HCT116 (cell line): Measurements from ENCODE around the gene TFB1M.

Experiments used
- CTCF ChIP-seq, 3 experiments: fragments of 200-600 bp in 1 of 3; sonication (generic) in 1 of 3; IDR thresholded peaks in 2 of 3; conservative IDR thresholded peaks in 1 of 3; 2 replicates each; pipeline ENCODE4 v1.5.1; 2012 to 2017; ENCODE audit warnings: low read depth in 2 of 3, low read length in 2 of 3, antibody characterized with exemption in 1 of 3, borderline replicate concordance in 1 of 3, control low read depth in 1 of 3, mild to moderate bottlenecking in 1 of 3, mixed read lengths in 1 of 3, mixed run types in 1 of 3, moderate library complexity in 1 of 3; ENCODE audit not compliant: insufficient read depth in 1 of 3
- EZH2 ChIP-seq: fragments of 200-600 bp; sonication (generic); IDR thresholded peaks from 2 replicates; pipeline ENCODE4 v1.6.1; 2017; ENCODE audit warnings: antibody characterized with exemption, mixed run types
- MAX ChIP-seq: IDR thresholded peaks from 2 replicates; pipeline ENCODE4 v1.6.1; 2012
- POLR2A ChIP-seq: IDR thresholded peaks from 2 replicates; pipeline ENCODE4 v1.7.0; 2011; ENCODE audit warnings: borderline replicate concordance; ENCODE audit not compliant: insufficient read depth, insufficient read length; ENCODE audit errors: extremely low read depth
- RAD21 ChIP-seq: IDR thresholded peaks from 2 replicates; pipeline ENCODE4 v1.6.1; 2012; ENCODE audit warnings: low read depth, mild to moderate bottlenecking
- SRF ChIP-seq: IDR thresholded peaks from 2 replicates; pipeline ENCODE4 v1.6.1; 2012; ENCODE audit warnings: low read depth
- YY1 ChIP-seq: IDR thresholded peaks from 2 replicates; pipeline ENCODE4 v1.6.1; 2011; ENCODE audit warnings: low read length, low read depth, moderate library complexity, mild to moderate bottlenecking; ENCODE audit not compliant: insufficient replicate concordance; ENCODE audit errors: extremely low read depth

- TF ChIP-seq RAD21: no peak
- TF ChIP-seq CTCF (IDR thresholded peaks at IDR 0.05 in 2 of 3, conservative IDR thresholded peaks at IDR 0.05 in 1 of 3; ENCODE audit: borderline replicate concordance in 1 of 3, insufficient read depth in 1 of 3, low read depth in 2 of 3, low read length in 2 of 3): no peak
- TF ChIP-seq EZH2: no peak
- TF ChIP-seq POLR2A: no peak
- no peak for TF ChIP-seq YY1
- no peak for TF ChIP-seq SRF
- TF ChIP-seq MAX: no peak
These were observed 95.0 kb downstream of the TFB1M start for GRCh38 chr6:155219299-155219698.
